H9 (cell line): ENCODE results near the gene FBXL7. TPM values are rescaled to one million over a fixed set of nuclear protein-coding genes. Genes with fewer than 3 reads are reported as not detected.

ENCODE experiments used
- DNase-seq: peaks from one replicate; pipeline ENCODE4 v3.0.0-alpha.2; 2017
- H2AFZ ChIP-seq: one replicate; pipeline ENCODE4 v1.6.1; 2013; ENCODE audit warnings: mild to moderate bottlenecking, low read length, control low read depth, moderate library complexity
- H2AK5ac ChIP-seq: 2 replicates; pipeline ENCODE4 v1.6.1; 2013; ENCODE audit warnings: low read length, control low read depth, mixed read lengths; ENCODE audit not compliant: insufficient read length
- H2BK120ac ChIP-seq: one replicate; pipeline ENCODE4 v1.6.1; 2013; ENCODE audit warnings: low read depth, mild to moderate bottlenecking, low read length, control low read depth, inconsistent platforms; ENCODE audit not compliant: poor library complexity, severe bottlenecking
- H2BK12ac ChIP-seq: 2 replicates; pipeline ENCODE4 v1.6.1; 2013; ENCODE audit warnings: low read length, control low read depth, mixed read lengths, low read depth; ENCODE audit not compliant: insufficient read length
- H2BK15ac ChIP-seq: 2 replicates; pipeline ENCODE4 v1.6.1; 2013; ENCODE audit warnings: low read depth, low read length, control low read depth
- H2BK20ac ChIP-seq: one replicate; pipeline ENCODE4 v1.6.1; 2013; ENCODE audit warnings: low read depth, mild to moderate bottlenecking, low read length, control low read depth, inconsistent platforms; ENCODE audit not compliant: poor library complexity, severe bottlenecking
- H2BK5ac ChIP-seq: 2 replicates; pipeline ENCODE4 v1.6.1; 2013; ENCODE audit warnings: low read length, control low read depth, mixed read lengths; ENCODE audit not compliant: insufficient read length
- H3K14ac ChIP-seq: 2 replicates; pipeline ENCODE4 v1.6.1; 2013; ENCODE audit warnings: low read length, control low read depth; ENCODE audit not compliant: insufficient read depth
- H3K18ac ChIP-seq: 2 replicates; pipeline ENCODE4 v1.6.1; 2013; ENCODE audit warnings: low read depth, mild to moderate bottlenecking, mixed read lengths, low read length, control low read depth; ENCODE audit not compliant: insufficient read length
- H3K23ac ChIP-seq: 2 replicates; pipeline ENCODE4 v1.6.1; 2013; ENCODE audit warnings: low read length, control low read depth, mixed read lengths, low read depth; ENCODE audit not compliant: insufficient read length
- H3K23me2 ChIP-seq: 2 replicates; pipeline ENCODE4 v1.6.1; 2013; ENCODE audit warnings: low read depth, mild to moderate bottlenecking, mixed read lengths, low read length, control low read depth; ENCODE audit not compliant: insufficient read length, poor library complexity, severe bottlenecking
- H3K27ac ChIP-seq: 2 replicates; pipeline ENCODE4 v1.5.1; 2013; ENCODE audit warnings: low read length, control low read depth, mixed read lengths, low read depth; ENCODE audit not compliant: insufficient read length
- H3K27me3 ChIP-seq: 2 replicates; pipeline ENCODE4 v1.6.1; 2013; ENCODE audit warnings: low read length, control low read depth, inconsistent platforms; ENCODE audit not compliant: insufficient read depth
- H3K4ac ChIP-seq: 2 replicates; pipeline ENCODE4 v1.6.1; 2013; ENCODE audit warnings: low read depth, mild to moderate bottlenecking, control low read depth, inconsistent platforms, low read length, moderate library complexity
- H3K4me1 ChIP-seq: 2 replicates; pipeline ENCODE4 v1.6.1; 2013; ENCODE audit warnings: low read length, control low read depth, inconsistent platforms; ENCODE audit not compliant: insufficient read depth
- H3K4me2 ChIP-seq: 2 replicates; pipeline ENCODE4 v1.6.1; 2013; ENCODE audit warnings: low read length, control low read depth, mixed read lengths; ENCODE audit not compliant: insufficient read length, insufficient read depth
- H3K56ac ChIP-seq: 2 replicates; pipeline ENCODE4 v1.6.1; 2013; ENCODE audit warnings: low read depth, mild to moderate bottlenecking, mixed read lengths, low read length, control low read depth; ENCODE audit not compliant: insufficient read length
- H3K79me1 ChIP-seq: 2 replicates; pipeline ENCODE4 v1.6.1; 2013; ENCODE audit warnings: low read depth, mild to moderate bottlenecking, moderate library complexity, low read length, control low read depth, inconsistent platforms; ENCODE audit not compliant: insufficient read depth, poor library complexity, severe bottlenecking
- H3K79me2 ChIP-seq: 2 replicates; pipeline ENCODE4 v1.6.1; 2013; ENCODE audit warnings: low read length, control low read depth, inconsistent platforms; ENCODE audit not compliant: insufficient read depth
- H3K9ac ChIP-seq: 2 replicates; pipeline ENCODE4 v1.6.1; 2013; ENCODE audit warnings: low read length, control low read depth, mixed read lengths; ENCODE audit not compliant: insufficient read length; ENCODE audit errors: extremely low read depth
- H3K9me3 ChIP-seq: one replicate; pipeline ENCODE4 v1.6.1; 2013; ENCODE audit warnings: low read depth, low read length, inconsistent platforms; ENCODE audit not compliant: control insufficient read depth
- H3T11ph ChIP-seq: one replicate; pipeline ENCODE4 v1.6.1; 2013; ENCODE audit warnings: mild to moderate bottlenecking, low read length, control low read depth, inconsistent platforms
- H4K20me1 ChIP-seq: one replicate; pipeline ENCODE4 v1.6.1; 2013; ENCODE audit not compliant: control insufficient read depth, insufficient read length, insufficient read depth
- H4K5ac ChIP-seq: 2 replicates; pipeline ENCODE4 v1.6.1; 2013; ENCODE audit warnings: low read depth, mild to moderate bottlenecking, mixed read lengths, low read length, control low read depth; ENCODE audit not compliant: insufficient read length
- H4K8ac ChIP-seq: replicated peaks from 2 replicates; pipeline ENCODE4 v1.6.1; 2013; ENCODE audit warnings: low read length, control low read depth, mixed read lengths, low read depth; ENCODE audit not compliant: insufficient read length
- H4K91ac ChIP-seq: 2 replicates; pipeline ENCODE4 v1.6.1; 2013; ENCODE audit warnings: low read depth, mild to moderate bottlenecking, moderate library complexity, mixed read lengths, low read length, control low read depth; ENCODE audit not compliant: insufficient read length
- H3K27ac Mint-ChIP-seq, 3 experiments: 2 replicates in 2 of 3; 3 replicates in 1 of 3; pipeline ENCODE4 v1.8.0; 2020 to 2021; ENCODE audit warnings: mixed read lengths in 3 of 3, mild to moderate bottlenecking in 1 of 3, moderate library complexity in 1 of 3
- H3K27me3 Mint-ChIP-seq: 2 replicates; pipeline ENCODE4 v1.8.0; 2021; ENCODE audit warnings: low read depth, mild to moderate bottlenecking, moderate library complexity, mixed read lengths
- H3K36me3 Mint-ChIP-seq, 3 experiments: 2 replicates in 2 of 3; 3 replicates in 1 of 3; pipeline ENCODE4 v1.8.0; 2020 to 2021; ENCODE audit warnings: low read depth in 3 of 3, mixed read lengths in 3 of 3; ENCODE audit not compliant: insufficient read depth in 1 of 3
- H3K4me1 Mint-ChIP-seq, 2 experiments: 2 replicates each; pipeline ENCODE4 v1.8.0; 2020; ENCODE audit warnings: mixed read lengths in 2 of 2
- H3K4me3 Mint-ChIP-seq, 2 experiments: 2 replicates in 1 of 2; 3 replicates in 1 of 2; pipeline ENCODE4 v1.8.0; 2020 to 2021; ENCODE audit warnings: mild to moderate bottlenecking in 2 of 2, mixed read lengths in 2 of 2, moderate library complexity in 1 of 2
- H3K9me3 Mint-ChIP-seq, 2 experiments: 2 replicates in 1 of 2; 3 replicates in 1 of 2; pipeline ENCODE4 v1.8.0; 2020; ENCODE audit warnings: mild to moderate bottlenecking in 2 of 2, mixed read lengths in 2 of 2, moderate library complexity in 1 of 2
- WGBS: extraction: QIAGEN DNeasy Blood & Tissue Kit; methylation state at CpG from one replicate; pipeline ENCODE4 v1.1.7; 2013; ENCODE audit warnings: missing lambda C conversion rate, low lambda C conversion rate, mixed read lengths; ENCODE audit not compliant: insufficient read length; ENCODE audit errors: extremely low coverage; 5-methylcytosine and 5-hydroxymethylcytosine counted together
- total RNA-seq: library from RNA; stranded (reverse); gene quantifications from 2 replicates; pipeline ENCODE4 v1.2.1, GENCODE V29; 2021
- TF ChIP-seq, protein P1 (sequence below): fragments of 200-600 bp; sonication (generic); conservative IDR thresholded peaks from 3 replicates; pipeline ENCODE4 v1.8.0; 2021; ENCODE audit warnings: antibody characterized with exemption, mild to moderate bottlenecking

FBXL7 gene
- total RNA-seq, 1 experiment from 2014 or later, result 14.6 TPM

DNA sequence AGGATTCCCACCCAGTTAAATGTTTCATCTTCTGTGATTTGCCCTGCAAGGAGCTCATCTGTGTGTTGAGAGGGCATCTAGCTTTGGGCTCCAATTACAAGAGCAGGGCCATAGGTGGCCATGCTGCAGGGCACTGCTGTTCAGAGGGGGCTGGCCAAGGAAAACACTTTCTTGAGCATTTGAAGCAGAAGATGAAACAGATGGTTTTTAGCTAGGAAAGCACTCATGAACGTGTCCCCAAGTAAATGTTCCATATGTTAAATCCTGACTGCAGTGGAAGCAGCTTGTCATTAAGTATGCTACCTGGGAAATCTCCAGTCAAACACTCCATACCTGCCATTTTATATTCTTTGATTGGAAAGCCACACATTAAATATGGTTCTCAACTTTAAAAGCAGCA, 176.6 kb downstream of the FBXL7 start:
- H4K20me1 ChIP-seq, result no peaks in the 10 kb centered on the region
- 0 out of 7 replicates have a peak overlapping the region, but pooled peaks of 1 of the 3 experiments have one; percentile 55 for H3K27ac Mint-ChIP-seq
- no peaks in the 10 kb centered on the region; the same call in 1 of the 2 replicates for H3K27me3 Mint-ChIP-seq
- H3K4me2 ChIP-seq, result no peak overlapping the region
- no peak overlapping the region for H2BK12ac ChIP-seq
- H3K9me3 Mint-ChIP-seq, result no peaks in the 10 kb centered on the region
- H3K36me3 Mint-ChIP-seq, result peaks cover 0 to 2% (median 0%) of the 10 kb centered on the region in 3 experiments; a peak in 2 of 7 replicates
- no peaks in the 10 kb centered on the region for H3K27me3 ChIP-seq
- H3K18ac ChIP-seq, result no peak overlapping the region
- no peak overlapping the region for H3K23ac ChIP-seq
- no peaks in the 10 kb centered on the region for H3K79me1 ChIP-seq
- H2BK120ac ChIP-seq, result no peak overlapping the region
- no peaks in the 10 kb centered on the region for H3K23me2 ChIP-seq
- no peak overlapping the region for H3K56ac ChIP-seq
- no peak overlapping the region for H3T11ph ChIP-seq
- H3K4me1 ChIP-seq, result no peaks in the 10 kb centered on the region
- no peak overlapping the region for H3K4me3 Mint-ChIP-seq
- no peaks in the 10 kb centered on the region for H3K9me3 ChIP-seq
- H3K4ac ChIP-seq, result no peak overlapping the region
- no peak overlapping the region for H2AFZ ChIP-seq
- TF ChIP-seq, protein P1, sequence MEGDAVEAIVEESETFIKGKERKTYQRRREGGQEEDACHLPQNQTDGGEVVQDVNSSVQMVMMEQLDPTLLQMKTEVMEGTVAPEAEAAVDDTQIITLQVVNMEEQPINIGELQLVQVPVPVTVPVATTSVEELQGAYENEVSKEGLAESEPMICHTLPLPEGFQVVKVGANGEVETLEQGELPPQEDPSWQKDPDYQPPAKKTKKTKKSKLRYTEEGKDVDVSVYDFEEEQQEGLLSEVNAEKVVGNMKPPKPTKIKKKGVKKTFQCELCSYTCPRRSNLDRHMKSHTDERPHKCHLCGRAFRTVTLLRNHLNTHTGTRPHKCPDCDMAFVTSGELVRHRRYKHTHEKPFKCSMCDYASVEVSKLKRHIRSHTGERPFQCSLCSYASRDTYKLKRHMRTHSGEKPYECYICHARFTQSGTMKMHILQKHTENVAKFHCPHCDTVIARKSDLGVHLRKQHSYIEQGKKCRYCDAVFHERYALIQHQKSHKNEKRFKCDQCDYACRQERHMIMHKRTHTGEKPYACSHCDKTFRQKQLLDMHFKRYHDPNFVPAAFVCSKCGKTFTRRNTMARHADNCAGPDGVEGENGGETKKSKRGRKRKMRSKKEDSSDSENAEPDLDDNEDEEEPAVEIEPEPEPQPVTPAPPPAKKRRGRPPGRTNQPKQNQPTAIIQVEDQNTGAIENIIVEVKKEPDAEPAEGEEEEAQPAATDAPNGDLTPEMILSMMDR, result no peak
- no peak overlapping the region for H3K14ac ChIP-seq
- H3K9ac ChIP-seq, result no peak overlapping the region
- no peak overlapping the region for H4K5ac ChIP-seq
- no peak overlapping the region for H2BK15ac ChIP-seq
- no peak overlapping the region for H4K8ac ChIP-seq
- H4K91ac ChIP-seq, result no peak overlapping the region
- DNase-seq, result no peak
- H3K4me1 Mint-ChIP-seq, result peaks cover 18 to 27% of the 10 kb centered on the region in 2 experiments
- no peak overlapping the region for H3K27ac ChIP-seq
- WGBS, result no CpG with 5 or more reads among the region's 1 CpG
- no peaks in the 10 kb centered on the region for H3K79me2 ChIP-seq
- no peak overlapping the region for H2BK20ac ChIP-seq
- H2BK5ac ChIP-seq, result no peak overlapping the region
- H2AK5ac ChIP-seq, result no peak overlapping the region
